DOHH2 (cell line): ENCODE data around the gene MSANTD3.

Experiments used
- H3F3A ChIP-seq: fragments of 200-600 bp; sonication (generic), shearing (Covaris generic); 2 replicates; pipeline ENCODE4 v1.6.0; 2016; ENCODE audit warnings: antibody characterized with exemption, mild to moderate bottlenecking; ENCODE audit not compliant: control insufficient read depth, insufficient read depth
- H3K27ac ChIP-seq: fragments of 200-600 bp; sonication (generic); 2 replicates; pipeline ENCODE4 v1.5.1; 2014; ENCODE audit warnings: low read depth, mild to moderate bottlenecking, low read length, moderate library complexity
- H3K27me3 ChIP-seq: fragments of 200-600 bp; sonication (generic); 2 replicates; pipeline ENCODE4 v1.6.1; 2014; ENCODE audit warnings: mild to moderate bottlenecking, low read length, mixed read lengths; ENCODE audit not compliant: control insufficient read depth
- H3K36me3 ChIP-seq: fragments of 200-600 bp; sonication (generic); 2 replicates; pipeline ENCODE4 v1.6.1; 2014; ENCODE audit warnings: mild to moderate bottlenecking, low read length, moderate library complexity, mixed read lengths; ENCODE audit not compliant: control insufficient read depth
- H3K4me1 ChIP-seq: fragments of 200-600 bp; sonication (generic); 2 replicates; pipeline ENCODE4 v1.6.1; 2014; ENCODE audit warnings: mild to moderate bottlenecking, low read length, mixed read lengths; ENCODE audit not compliant: control insufficient read depth
- H3K4me2 ChIP-seq: fragments of 200-600 bp; sonication (generic); 2 replicates; pipeline ENCODE4 v1.6.0; 2014; ENCODE audit warnings: mild to moderate bottlenecking, low read length, moderate library complexity
- H3K4me3 ChIP-seq: fragments of 200-600 bp; sonication (generic); 2 replicates; pipeline ENCODE4 v1.5.1; 2014; ENCODE audit warnings: mild to moderate bottlenecking, low read length, mixed read lengths
- H3K79me2 ChIP-seq: fragments of 200-600 bp; sonication (generic); 2 replicates; pipeline ENCODE4 v1.6.1; 2014; ENCODE audit warnings: mild to moderate bottlenecking, low read length, mixed read lengths; ENCODE audit not compliant: control insufficient read depth
- H3K9me2 ChIP-seq: fragments of 200-600 bp; sonication (generic); replicated peaks from 2 replicates; pipeline ENCODE4 v1.6.1; 2014; ENCODE audit warnings: mild to moderate bottlenecking, low read length, mixed read lengths; ENCODE audit not compliant: control insufficient read depth
- H3K9me3 ChIP-seq: fragments of 200-600 bp; sonication (generic); 2 replicates; pipeline ENCODE4 v1.6.1; 2014; ENCODE audit warnings: antibody characterized with exemption, low read length, mixed read lengths; ENCODE audit not compliant: control insufficient read depth, insufficient read depth
- H4K20me1 ChIP-seq: fragments of 200-600 bp; sonication (generic); 2 replicates; pipeline ENCODE4 v1.6.0; 2014; ENCODE audit warnings: low read depth, mild to moderate bottlenecking, antibody characterized with exemption, low read length, moderate library complexity; ENCODE audit not compliant: control insufficient read depth, insufficient read depth
- CTCF ChIP-seq: fragments of 200-600 bp; sonication (generic); IDR thresholded peaks from one replicate; pipeline ENCODE4 v1.5.1; 2014; ENCODE audit warnings: antibody characterized with exemption, mild to moderate bottlenecking, low read depth, low read length; ENCODE audit not compliant: poor library complexity, severe bottlenecking
- EZH2phosphoT487 ChIP-seq: fragments of 200-600 bp; sonication (generic); IDR thresholded peaks from 2 replicates; pipeline ENCODE4 v1.6.1; 2017; ENCODE audit warnings: borderline replicate concordance, mild to moderate bottlenecking, antibody characterized with exemption, low read length, moderate library complexity, mixed read lengths

MSANTD3 gene

GRCh38 chr9:100492952-100493351 lies 66.0 kb downstream of the MSANTD3 start:
- H3K4me2 ChIP-seq, result no peak overlapping the region
- H3K79me2 ChIP-seq, result no peaks in the 10 kb centered on the region
- H3K4me3 ChIP-seq, result no peak overlapping the region
- no peaks in the 10 kb centered on the region for H3F3A ChIP-seq
- H4K20me1 ChIP-seq, result no peaks in the 10 kb centered on the region; the same call in 1 of the 2 replicates
- no peak overlapping the region for H3K27ac ChIP-seq
- no peaks in the 10 kb centered on the region for H3K9me2 ChIP-seq
- no peaks in the 10 kb centered on the region for H3K36me3 ChIP-seq
- TF ChIP-seq CTCF, result no peak
- TF ChIP-seq EZH2phosphoT487, result no peak
- 0 out of 2 replicates have a peak, but pooled peaks cover 3% of the 10 kb centered on the region for H3K4me1 ChIP-seq
- peaks cover 7% of the 10 kb centered on the region for H3K27me3 ChIP-seq
- no peaks in the 10 kb centered on the region for H3K9me3 ChIP-seq

GRCh38 chr9:100498592-100498991 lies 71.6 kb downstream of the MSANTD3 start:
- no peaks in the 10 kb centered on the region for H3K79me2 ChIP-seq
- H3K4me3 ChIP-seq, result no peak overlapping the region
- no peak overlapping the region for H3K27ac ChIP-seq
- H3K4me1 ChIP-seq, result no peaks in the 10 kb centered on the region
- no peak overlapping the region for H3K4me2 ChIP-seq
- no peaks in the 10 kb centered on the region for H3K36me3 ChIP-seq
- no peaks in the 10 kb centered on the region for H3K9me3 ChIP-seq
- peaks cover 10% of the 10 kb centered on the region for H3K27me3 ChIP-seq
- no peaks in the 10 kb centered on the region for H3F3A ChIP-seq
- no peaks in the 10 kb centered on the region for H3K9me2 ChIP-seq
- no peaks in the 10 kb centered on the region; the same call in 1 of the 2 replicates for H4K20me1 ChIP-seq
- TF ChIP-seq CTCF (no peak), EZH2phosphoT487 (no peak)

- H3K4me2 ChIP-seq, result no peak overlapping the region
- no peaks in the 10 kb centered on the region for H3K79me2 ChIP-seq
- H3K9me2 ChIP-seq, result no peaks in the 10 kb centered on the region
- H3K27me3 ChIP-seq, result peaks cover 10% of the 10 kb centered on the region
- no peaks in the 10 kb centered on the region for H3F3A ChIP-seq
- no peaks in the 10 kb centered on the region for H3K4me1 ChIP-seq
- H4K20me1 ChIP-seq, result no peaks in the 10 kb centered on the region; the same call in 1 of the 2 replicates
- H3K4me3 ChIP-seq, result no peak overlapping the region
- H3K27ac ChIP-seq, result no peak overlapping the region
- no peaks in the 10 kb centered on the region for H3K36me3 ChIP-seq
- TF ChIP-seq EZH2phosphoT487 (no peak), CTCF (no peak)
- no peaks in the 10 kb centered on the region for H3K9me3 ChIP-seq
Observed at GRCh38 chr9:100499460-100499859, 72.5 kb downstream of the MSANTD3 start.

GRCh38 chr9:100499866-100500265 lies 72.9 kb downstream of the MSANTD3 start:
- H3K79me2 ChIP-seq, result no peaks in the 10 kb centered on the region
- H3K36me3 ChIP-seq, result no peaks in the 10 kb centered on the region
- no peak overlapping the region for H3K4me2 ChIP-seq
- no peaks in the 10 kb centered on the region for H3K9me3 ChIP-seq
- TF ChIP-seq CTCF, result no peak
- TF ChIP-seq EZH2phosphoT487, result no peak
- H3K4me1 ChIP-seq, result no peaks in the 10 kb centered on the region
- no peaks in the 10 kb centered on the region for H3F3A ChIP-seq
- no peaks in the 10 kb centered on the region for H3K9me2 ChIP-seq
- no peak overlapping the region for H3K27ac ChIP-seq
- no peak overlapping the region for H3K4me3 ChIP-seq
- H3K27me3 ChIP-seq, result peaks cover 10% of the 10 kb centered on the region
- H4K20me1 ChIP-seq, result no peaks in the 10 kb centered on the region; the same call in 1 of the 2 replicates
